ENCODE data around the gene SLC28A1. TPM values are rescaled to one million over a fixed set of nuclear protein-coding genes. Genes with fewer than 3 reads are reported as not detected.

The SLC28A1 gene
- total RNA-seq, 1 experiment from 2014 or later = 0.13 TPM

- Histone ChIP-seq H4K5ac (ENCODE audit: insufficient read length, low read depth, low read length) (no peak overlapping the region), H2BK20ac (ENCODE audit: low read depth, low read length, poor library complexity, severe bottlenecking) (no peak overlapping the region), H3K4me1 (ENCODE audit: insufficient read depth, low read length) (no peaks in the 10 kb centered on the region), H3K9me3 (ENCODE audit: control insufficient read depth, low read depth, low read length) (no peaks in the 10 kb centered on the region), H2AK5ac (ENCODE audit: insufficient read length, low read length) (no peak overlapping the region), H3K27me3 (ENCODE audit: insufficient read depth, low read length) (no peaks in the 10 kb centered on the region), H4K8ac (replicated peaks; ENCODE audit: insufficient read length, low read depth, low read length) (no peak overlapping the region), H3K27ac (ENCODE audit: insufficient read length, low read depth, low read length) (no peak overlapping the region), H3K4ac (ENCODE audit: low read depth, low read length) (no peak overlapping the region), H3K56ac (ENCODE audit: insufficient read length, low read depth, low read length) (no peak overlapping the region), H3K4me2 (ENCODE audit: insufficient read depth, insufficient read length, low read length) (no peak overlapping the region), H3T11ph (ENCODE audit: low read length) (no peak overlapping the region), H4K91ac (ENCODE audit: insufficient read length, low read depth, low read length) (no peak overlapping the region), H2BK15ac (ENCODE audit: low read depth, low read length) (no peak overlapping the region), H2AFZ (ENCODE audit: low read length) (no peak overlapping the region), H3K18ac (ENCODE audit: insufficient read length, low read depth, low read length) (no peak overlapping the region), H3K14ac (ENCODE audit: insufficient read depth, low read length) (no peak overlapping the region), H3K23me2 (ENCODE audit: insufficient read length, low read depth, low read length, poor library complexity, severe bottlenecking) (no peaks in the 10 kb centered on the region), H3K79me1 (ENCODE audit: insufficient read depth, low read depth, low read length, poor library complexity, severe bottlenecking) (no peaks in the 10 kb centered on the region), H2BK5ac (ENCODE audit: insufficient read length, low read length) (no peak overlapping the region), H3K9ac (ENCODE audit: extremely low read depth, insufficient read length, low read length) (no peak overlapping the region), H4K20me1 (ENCODE audit: control insufficient read depth, insufficient read depth, insufficient read length) (no peaks in the 10 kb centered on the region), H2BK12ac (ENCODE audit: insufficient read length, low read depth, low read length) (no peak overlapping the region), H3K23ac (ENCODE audit: insufficient read length, low read depth, low read length) (no peak overlapping the region), H3K79me2 (ENCODE audit: insufficient read depth, low read length) (no peaks in the 10 kb centered on the region), H2BK120ac (ENCODE audit: low read depth, low read length, poor library complexity, severe bottlenecking) (no peak overlapping the region)
- H3K4me1 Mint-ChIP-seq = peaks cover 11 to 17% of the 10 kb centered on the region in 2 experiments
- no CpG with 5 or more reads among the region's 3 CpGs for WGBS (ENCODE audit: extremely low coverage, insufficient read length, low lambda C conversion rate)
- TF ChIP-seq CTCF (conservative IDR thresholded peaks at IDR 0.05) = no peak
- DNase-seq = no peak
- peaks cover 5% of the 10 kb centered on the region; the same call in 1 of the 2 replicates for H3K27me3 Mint-ChIP-seq (ENCODE audit: low read depth)
- no peak overlapping the region for H3K4me3 Mint-ChIP-seq
- H3K27ac Mint-ChIP-seq = peak overlapping the region in 1 of 3 experiments; percentile 40; a peak in 1 of 7 replicates
- no peaks in the 10 kb centered on the region for H3K36me3 Mint-ChIP-seq (ENCODE audit: insufficient read depth in 1 of 3, low read depth in 3 of 3)
- H3K9me3 Mint-ChIP-seq = no peaks in the 10 kb centered on the region
These were observed 42.2 kb downstream of the SLC28A1 start for GRCh38 chr15:84926491-84927230.

All from H9 (cell line).